Uterus (tissue), 4 donors: ENCODE measurements around the gene PLCL2. TPM values are rescaled to one million over a fixed set of nuclear protein-coding genes. Genes with fewer than 3 reads are reported as not detected.

Source experiments
- DNase-seq, 2 donors: peaks; one replicate each; pipeline ENCODE4 v3.0.0-alpha.2; 2019 to 2020
- H3K27ac ChIP-seq, 2 donors: fragments of 200-600 bp; sonication (generic); 1 replicate in 1 of 2; 2 replicates in 1 of 2; pipeline ENCODE4 v1.5.1; 2016 to 2018
- H3K27me3 ChIP-seq, 2 donors: fragments of 200-600 bp; sonication (generic); one replicate each; pipeline ENCODE4 v1.5.1; 2018 to 2019; ENCODE audit warnings: control low read depth in 1 of 2
- H3K36me3 ChIP-seq, 2 donors: fragments of 200-600 bp; sonication (generic); one replicate each; pipeline ENCODE4 v1.5.1; 2019; ENCODE audit warnings: control low read depth in 1 of 2
- H3K4me1 ChIP-seq, 2 donors: fragments of 200-600 bp; sonication (generic); one replicate each; pipeline ENCODE4 v1.5.1; 2018 to 2019; ENCODE audit warnings: control low read depth in 1 of 2
- H3K4me3 ChIP-seq, 2 donors: fragments of 200-600 bp; sonication (generic); 1 replicate in 1 of 2; 2 replicates in 1 of 2; pipeline ENCODE4 v1.5.1; 2018 to 2019; ENCODE audit warnings: mild to moderate bottlenecking in 1 of 2
- H3K9me3 ChIP-seq, 2 donors: fragments of 200-600 bp; sonication (generic); one replicate each; pipeline ENCODE4 v1.5.1; 2019; ENCODE audit warnings: control low read depth in 1 of 2
- POLR2A ChIP-seq, 2 donors: fragments of 450-650 bp; IDR thresholded peaks; one replicate each; pipeline ENCODE4 v1.6.1; 2016; ENCODE audit warnings: antibody characterized with exemption in 2 of 2, mild to moderate bottlenecking in 1 of 2, moderate library complexity in 1 of 2
- intact Hi-C: fragments of 100-400 bp; cut with DNase I; formaldehyde crosslinking; loops from one replicate; pipeline ENCODE4 v1.15.1; 2023; ENCODE audit warnings: low total_unique reads
- total RNA-seq, 4 donors: library from RNA; depleted of rRNA in 3 of 4; stranded (reverse); fragments of >200 nt in 3 of 4; gene quantifications; one replicate each; pipeline versions ENCODE4 v1.1.0 to v1.2.4, GENCODE V29; 2014 to 2023
- TF ChIP-seq, protein P1 (sequence below), 4 experiments: fragments of 200-600 bp in 2 of 4; fragments of 450-650 bp in 2 of 4; sonication (generic) in 2 of 4; IDR thresholded peaks; one replicate each; pipeline ENCODE4 v1.5.1; 2016 to 2019; ENCODE audit warnings: antibody characterized with exemption in 4 of 4, mild to moderate bottlenecking in 2 of 4, moderate library complexity in 1 of 4
- donor health status: DM: yes; HTN: yes; CAD: no.

PLCL2 gene
- total RNA-seq, result 10 to 100 TPM in 3 of 4 donors, 1 to 10 TPM in 1; 9.7 to 63.0 (median 19.5) TPM

DNA sequence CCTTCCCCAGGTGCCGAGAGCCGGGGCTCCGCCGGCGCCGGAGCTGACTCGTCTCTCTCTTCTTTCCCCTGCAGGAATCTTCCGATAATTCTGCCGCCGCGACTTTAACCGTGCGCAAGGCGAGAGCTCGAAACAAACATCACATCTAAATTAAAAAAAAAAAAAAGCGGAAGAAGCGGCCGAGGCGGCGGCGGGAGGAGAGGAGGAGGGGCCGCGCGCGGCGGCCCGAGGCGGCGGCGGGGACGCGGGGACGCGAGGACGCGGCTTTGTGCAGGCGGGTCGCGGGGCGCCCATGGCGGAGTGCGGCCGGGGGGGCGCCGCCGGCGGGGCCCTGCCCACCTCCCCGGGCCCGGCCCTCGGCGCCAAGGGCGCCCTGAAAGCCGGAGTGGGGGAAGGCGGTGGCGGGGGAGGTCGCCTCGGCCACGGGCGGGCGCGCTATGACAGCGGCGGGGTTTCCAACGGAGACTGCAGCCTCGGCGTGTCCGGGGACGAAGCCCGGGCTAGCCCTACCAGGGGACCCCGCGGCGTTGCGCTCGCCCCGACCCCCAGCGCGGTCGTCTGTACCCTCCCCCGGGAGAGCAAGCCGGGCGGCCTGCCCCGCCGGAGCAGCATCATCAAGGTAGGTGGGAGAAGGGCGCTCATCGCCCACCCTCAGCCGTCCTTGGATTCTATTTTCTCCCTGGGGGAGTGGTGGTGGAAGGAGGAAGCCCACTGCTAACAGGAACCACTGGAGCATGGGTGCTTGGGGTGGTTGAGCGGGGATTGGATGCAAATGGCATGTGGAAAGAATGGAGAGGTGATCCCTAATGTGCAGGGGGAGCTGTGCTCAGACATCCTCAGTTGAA lies at the start of gene PLCL2:
Gene PLCL2 (plus strand): TSS at position 208 of the 845 bp plus-strand sequence. CDS start 85 bp downstream, at position 293.
- Histone ChIP-seq H3K36me3 (no peaks in the 10 kb centered on the region), H3K9me3 (no peaks in the 10 kb centered on the region), H3K4me1 (no peaks in the 10 kb centered on the region), H3K27ac (peak within 1 kb of the TSS; percentile 89 to 90), H3K4me3 (peak within 1 kb of the TSS; percentile 70 to 79), H3K27me3 (no peaks in the 10 kb centered on the region)
- intact Hi-C loops, result no loop called here
- TF ChIP-seq, protein P1, sequence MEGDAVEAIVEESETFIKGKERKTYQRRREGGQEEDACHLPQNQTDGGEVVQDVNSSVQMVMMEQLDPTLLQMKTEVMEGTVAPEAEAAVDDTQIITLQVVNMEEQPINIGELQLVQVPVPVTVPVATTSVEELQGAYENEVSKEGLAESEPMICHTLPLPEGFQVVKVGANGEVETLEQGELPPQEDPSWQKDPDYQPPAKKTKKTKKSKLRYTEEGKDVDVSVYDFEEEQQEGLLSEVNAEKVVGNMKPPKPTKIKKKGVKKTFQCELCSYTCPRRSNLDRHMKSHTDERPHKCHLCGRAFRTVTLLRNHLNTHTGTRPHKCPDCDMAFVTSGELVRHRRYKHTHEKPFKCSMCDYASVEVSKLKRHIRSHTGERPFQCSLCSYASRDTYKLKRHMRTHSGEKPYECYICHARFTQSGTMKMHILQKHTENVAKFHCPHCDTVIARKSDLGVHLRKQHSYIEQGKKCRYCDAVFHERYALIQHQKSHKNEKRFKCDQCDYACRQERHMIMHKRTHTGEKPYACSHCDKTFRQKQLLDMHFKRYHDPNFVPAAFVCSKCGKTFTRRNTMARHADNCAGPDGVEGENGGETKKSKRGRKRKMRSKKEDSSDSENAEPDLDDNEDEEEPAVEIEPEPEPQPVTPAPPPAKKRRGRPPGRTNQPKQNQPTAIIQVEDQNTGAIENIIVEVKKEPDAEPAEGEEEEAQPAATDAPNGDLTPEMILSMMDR (IDR thresholded peaks at IDR 0.05), result no peak
- TF ChIP-seq POLR2A (IDR thresholded peaks at IDR 0.05), result no peak
- DNase-seq, result peak; percentile 39 to 55

DNA sequence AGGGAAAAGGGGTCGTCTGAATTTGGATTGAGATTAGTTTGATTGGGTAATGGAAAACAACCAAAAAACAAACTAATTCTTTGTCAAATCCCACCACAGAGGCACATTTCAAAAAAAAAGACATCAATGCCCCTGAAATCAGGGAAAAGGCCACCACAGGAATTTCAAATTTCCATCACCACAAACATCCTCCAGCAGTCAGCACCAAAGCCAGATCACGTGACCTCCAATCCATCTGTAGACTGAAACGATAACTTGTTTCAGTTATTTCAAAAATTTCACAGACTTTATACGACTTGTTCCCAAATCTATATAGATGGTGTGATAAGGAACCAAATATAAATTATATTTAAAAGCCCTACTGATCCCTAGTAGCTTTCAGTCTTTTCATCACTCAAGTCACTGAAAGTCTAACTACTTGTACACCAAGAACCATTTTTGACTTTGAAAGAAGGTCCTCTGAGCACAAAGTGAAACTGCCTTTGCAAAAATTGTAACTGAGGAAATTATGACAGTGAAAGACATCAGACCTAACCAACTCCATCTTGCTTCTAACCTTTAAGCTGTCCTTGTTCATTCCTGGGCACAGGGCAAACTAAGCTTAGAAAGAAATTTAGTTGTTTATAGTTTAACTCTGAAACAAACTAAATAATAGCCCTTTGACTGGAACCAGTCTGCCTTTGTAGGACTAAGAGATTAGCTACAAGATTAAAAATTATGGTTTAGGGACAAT lies 48.1 kb upstream of the PLCL2 start:
- Histone ChIP-seq H3K4me3 (no peak overlapping the region), H3K27me3 (no peaks in the 10 kb centered on the region), H3K27ac (no peak overlapping the region), H3K36me3 (no peaks in the 10 kb centered on the region), H3K9me3 (no peaks in the 10 kb centered on the region), H3K4me1 (no peaks in the 10 kb centered on the region)
- TF ChIP-seq, protein P1 (IDR thresholded peaks at IDR 0.05), result no peak
- TF ChIP-seq POLR2A (IDR thresholded peaks at IDR 0.05), result no peak
- DNase-seq, result no peak
- intact Hi-C loops, result no loop called here

DNA sequence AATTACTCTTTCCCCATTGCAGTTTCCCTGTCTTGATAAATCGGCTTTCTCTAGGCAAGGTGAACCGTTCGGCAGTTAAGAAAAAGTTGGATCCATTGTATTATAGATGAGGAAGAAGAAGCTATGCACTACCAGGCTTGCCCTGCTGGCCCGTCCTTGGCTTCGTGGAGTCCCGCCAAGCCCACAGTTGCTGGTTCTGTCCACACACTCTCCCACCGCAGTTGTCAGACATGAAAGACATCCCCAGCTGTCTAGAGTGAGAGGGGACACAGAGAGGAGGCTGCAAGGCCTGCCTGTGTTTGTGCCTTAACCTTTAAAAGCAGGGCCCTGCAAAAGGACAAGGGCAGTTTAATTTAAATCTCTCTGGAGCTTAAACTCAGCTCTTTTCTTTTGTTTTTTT lies 47.2 kb upstream of the PLCL2 start:
- H3K27me3 ChIP-seq, result no peaks in the 10 kb centered on the region
- H3K36me3 ChIP-seq, result no peaks in the 10 kb centered on the region
- no peak overlapping the region for H3K27ac ChIP-seq
- no peaks in the 10 kb centered on the region for H3K9me3 ChIP-seq
- TF ChIP-seq POLR2A (IDR thresholded peaks at IDR 0.05), result no peak
- TF ChIP-seq, protein P1 (IDR thresholded peaks at IDR 0.05), result no peak
- no peak overlapping the region for H3K4me3 ChIP-seq
- H3K4me1 ChIP-seq, result no peaks in the 10 kb centered on the region
- no peak for DNase-seq
- intact Hi-C loops, result no loop called here

DNA sequence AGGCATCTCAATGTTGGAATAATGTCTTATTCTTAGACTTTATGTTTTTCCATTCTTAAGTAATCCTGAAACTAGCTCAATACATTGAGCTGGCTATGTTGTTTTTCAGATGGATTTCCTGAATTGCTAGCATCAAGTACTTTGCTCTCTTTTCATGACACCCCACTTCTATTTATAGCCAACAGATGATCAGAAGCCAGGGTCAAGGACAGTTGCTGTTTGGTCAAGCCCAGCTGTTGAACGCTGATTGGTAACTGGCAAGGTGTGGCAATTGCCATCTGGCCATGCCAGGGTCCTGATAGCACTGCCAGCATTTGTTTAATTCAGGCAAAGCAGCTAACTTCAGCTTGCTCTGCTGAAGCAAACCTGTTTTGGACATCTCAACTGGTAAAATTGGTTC lies 46.2 kb upstream of the PLCL2 start:
- DNase-seq, result no peak
- TF ChIP-seq POLR2A (IDR thresholded peaks at IDR 0.05), result no peak
- TF ChIP-seq, protein P1 (IDR thresholded peaks at IDR 0.05), result no peak
- H3K4me3 ChIP-seq, result no peak overlapping the region
- H3K4me1 ChIP-seq, result no peaks in the 10 kb centered on the region
- no peak overlapping the region for H3K27ac ChIP-seq
- no peaks in the 10 kb centered on the region for H3K27me3 ChIP-seq
- H3K36me3 ChIP-seq, result no peaks in the 10 kb centered on the region
- no peaks in the 10 kb centered on the region for H3K9me3 ChIP-seq
- intact Hi-C loops, result no loop called here
